Lower leg skin (tissue), 4 donors: Measurements from ENCODE around the gene IL1RAPL1. TPM values are rescaled to one million over a fixed set of nuclear protein-coding genes. Genes with fewer than 3 reads are reported as not detected.

ENCODE experiments used
- DNase-seq, 2 donors: peaks; one replicate each; pipeline ENCODE4 v3.0.0-alpha.2; 2019; ENCODE audit warnings: low spot score in 2 of 2
- H3K4me3 ChIP-seq: fragments of 200-600 bp; sonication (generic); 2 replicates; pipeline ENCODE4 v1.5.1; 2017; ENCODE audit warnings: mild to moderate bottlenecking, low read depth; ENCODE audit not compliant: poor library complexity, severe bottlenecking
- CTCF ChIP-seq, 3 donors: fragments of 450-650 bp; IDR thresholded peaks; one replicate each; pipeline ENCODE4 v1.5.1; 2016; ENCODE audit warnings: antibody characterized with exemption in 3 of 3, mild to moderate bottlenecking in 3 of 3, moderate library complexity in 2 of 3
- POLR2A ChIP-seq, 2 donors: fragments of 450-650 bp; IDR thresholded peaks; one replicate each; pipeline ENCODE4 v1.6.1; 2016 to 2017; ENCODE audit warnings: antibody characterized with exemption in 2 of 2, mild to moderate bottlenecking in 1 of 2, moderate library complexity in 1 of 2
- WGBS, 2 donors: methylation state at CpG; one replicate each; pipeline ENCODE4 v1.1.5; 2018; 5-methylcytosine and 5-hydroxymethylcytosine counted together
- intact Hi-C: fragments of 100-400 bp; cut with DNase I; formaldehyde crosslinking; loops from one replicate; pipeline ENCODE4 v1.15.0; 2023; ENCODE audit warnings: low total_unique reads
- total RNA-seq, 4 donors: library from RNA; depleted of rRNA; stranded (reverse); fragments of >200 nt; gene quantifications; one replicate each; pipeline ENCODE4 v1.1.0, GENCODE V29; 2016

Gene IL1RAPL1
- total RNA-seq, 4 donors from 2014 or later = 0.07 to 1.8 (median 0.10) TPM; not detected in 1

GRCh38 chrX:28693101-28693500 lies 105.9 kb downstream of the IL1RAPL1 start:
- H3K4me3 ChIP-seq = no peak overlapping the region
- intact Hi-C loops = loop anchor here (2.0 kb wide), 1 partner anchor 16 kb away; no protein-coding TSS in a partner anchor
- TF ChIP-seq POLR2A (IDR thresholded peaks at IDR 0.05) = no peak
- no peak for TF ChIP-seq CTCF (IDR thresholded peaks at IDR 0.05)
- no peak for DNase-seq
- 88 to 94% methylated on average over 1 of the region's 1 CpG for WGBS, 2 donors

GRCh38 chrX:28697732-28698131 lies 110.5 kb downstream of the IL1RAPL1 start:
- H3K4me3 ChIP-seq = no peak overlapping the region

GRCh38 chrX:28701222-28701621 lies 114.0 kb downstream of the IL1RAPL1 start:
- H3K4me3 ChIP-seq = no peak overlapping the region
- WGBS, 2 donors = 92 to 100% methylated on average over 1 of the region's 1 CpG
- DNase-seq = no peak
- TF ChIP-seq POLR2A (IDR thresholded peaks at IDR 0.05) (no peak), CTCF (IDR thresholded peaks at IDR 0.05) (no peak)
- intact Hi-C loops = no loop called here

More at GRCh38 chrX:28697732-28698131, 110.5 kb downstream of the IL1RAPL1 start:
- no peak for TF ChIP-seq POLR2A (IDR thresholded peaks at IDR 0.05)
- TF ChIP-seq CTCF (IDR thresholded peaks at IDR 0.05) = no peak
- intact Hi-C loops = no loop called here
- DNase-seq = no peak

- WGBS, 2 donors = 36 to 43% methylated on average over 4 of the region's 4 CpGs
- H3K4me3 ChIP-seq = no peak overlapping the region
- DNase-seq = no peak
- TF ChIP-seq CTCF (IDR thresholded peaks at IDR 0.05) = no peak
- TF ChIP-seq POLR2A (IDR thresholded peaks at IDR 0.05) = no peak
- intact Hi-C loops = no loop called here
These were observed 119.7 kb downstream of the IL1RAPL1 start for GRCh38 chrX:28706964-28707363.

- no peak for TF ChIP-seq CTCF (IDR thresholded peaks at IDR 0.05)
- TF ChIP-seq POLR2A (IDR thresholded peaks at IDR 0.05) = no peak
- intact Hi-C loops = no loop called here
- WGBS, 2 donors = 33 to 69% methylated on average over 3 of the region's 3 CpGs
- DNase-seq = no peak
- no peak overlapping the region for H3K4me3 ChIP-seq
These were observed 122.2 kb downstream of the IL1RAPL1 start for GRCh38 chrX:28709421-28709820.

GRCh38 chrX:28717864-28718263 lies 130.6 kb downstream of the IL1RAPL1 start:
- DNase-seq = no peak
- TF ChIP-seq CTCF (IDR thresholded peaks at IDR 0.05) = no peak
- no peak for TF ChIP-seq POLR2A (IDR thresholded peaks at IDR 0.05)
- intact Hi-C loops = no loop called here
- H3K4me3 ChIP-seq = no peak overlapping the region
